Stomach (tissue), 9 donors: Measurements from ENCODE around the gene TAC4. TPM values are rescaled to one million over a fixed set of nuclear protein-coding genes. Genes with fewer than 3 reads are reported as not detected.
A peak's percentile ranks its signal among the peaks of the same experiment; 100 is the strongest.

ENCODE experiments used
- DNase-seq, 2 donors: peaks; one replicate each; pipeline versions ENCODE4 v3.0.0 to v3.0.0-alpha.2; 2013 to 2019
- H3K27ac ChIP-seq, 5 donors: fragments of 200-600 bp in 4 of 5; sonication (generic) in 4 of 5; one replicate each; pipeline ENCODE4 v1.5.1; 2013 to 2019; ENCODE audit warnings: mild to moderate bottlenecking in 1 of 5, moderate library complexity in 1 of 5
- H3K27me3 ChIP-seq, 3 donors: fragments of 200-600 bp; sonication (generic); one replicate each; pipeline ENCODE4 v1.5.1; 2017 to 2019; ENCODE audit warnings: mixed run types in 1 of 3
- H3K36me3 ChIP-seq, 4 donors: fragments of 200-600 bp; sonication (generic); 1 replicate in 3 of 4; 2 replicates in 1 of 4; pipeline ENCODE4 v1.5.1; 2016 to 2019
- H3K4me1 ChIP-seq, 4 donors: fragments of 200-600 bp; sonication (generic); one replicate each; pipeline ENCODE4 v1.5.1; 2016 to 2019
- H3K4me3 ChIP-seq, 4 donors: fragments of 200-600 bp; sonication (generic) in 3 of 4; one replicate each; pipeline ENCODE4 v1.5.1; 2016 to 2019; ENCODE audit warnings: mild to moderate bottlenecking in 1 of 4
- H3K9me3 ChIP-seq, 4 donors: fragments of 200-600 bp; sonication (generic); one replicate each; pipeline ENCODE4 v1.5.1; 2016 to 2019
- EP300 ChIP-seq: sonication (generic); formaldehyde crosslinking; IDR thresholded peaks from one replicate; pipeline ENCODE4 v1.6.1; 2017; ENCODE audit warnings: antibody characterized with exemption
- POLR2A ChIP-seq, 4 donors: fragments of 450-650 bp; IDR thresholded peaks; one replicate each; pipeline ENCODE4 v1.6.1; 2016; ENCODE audit warnings: antibody characterized with exemption in 4 of 4, control low read depth in 2 of 4, mild to moderate bottlenecking in 1 of 4, moderate library complexity in 1 of 4
- POLR2AphosphoS5 ChIP-seq, 3 donors: sonication (generic); formaldehyde crosslinking; IDR thresholded peaks; one replicate each; pipeline ENCODE4 v1.6.1; 2016; ENCODE audit warnings: antibody characterized with exemption in 3 of 3
- WGBS, 5 donors: extraction: QIAGEN DNeasy Blood & Tissue Kit in 3 of 5; methylation state at CpG; one replicate each; pipeline versions ENCODE4 v1.1.5 to v1.1.7; 2013 to 2018; 5-methylcytosine and 5-hydroxymethylcytosine counted together
- intact Hi-C: fragments of 100-400 bp; cut with DNase I; formaldehyde crosslinking; loops from one replicate; pipeline ENCODE4 v1.15.1; 2023; ENCODE audit warnings: low total_unique reads
- polyA plus RNA-seq, 3 donors: library from polyadenylated mRNA; stranded (reverse); fragments of 200-250 nt; gene quantifications; one replicate each; pipeline ENCODE4 v1.2.3, GENCODE V29; 2013
- total RNA-seq, 5 donors: library from RNA; depleted of rRNA; stranded (reverse); fragments of >200 nt; gene quantifications; one replicate each; pipeline versions ENCODE4 v1.1.0 to v1.2.3, GENCODE V29; 2014 to 2016
- TF ChIP-seq, protein P1 (sequence below), 7 experiments: fragments of 450-650 bp in 4 of 7; fragments of 200-600 bp in 3 of 7; sonication (generic) in 3 of 7; IDR thresholded peaks; one replicate each; pipeline ENCODE4 v1.5.1; 2016 to 2019; ENCODE audit warnings: antibody characterized with exemption in 7 of 7, control low read depth in 2 of 7, mild to moderate bottlenecking in 1 of 7
- donor health status: healthy with polysubstance abuse.
- donor health status: Bipolar disorder and iron deficiency.
- donor health status: healthy.

The TAC4 gene
- total and polyA plus RNA-seq, 8 donors: not detected

DNA sequence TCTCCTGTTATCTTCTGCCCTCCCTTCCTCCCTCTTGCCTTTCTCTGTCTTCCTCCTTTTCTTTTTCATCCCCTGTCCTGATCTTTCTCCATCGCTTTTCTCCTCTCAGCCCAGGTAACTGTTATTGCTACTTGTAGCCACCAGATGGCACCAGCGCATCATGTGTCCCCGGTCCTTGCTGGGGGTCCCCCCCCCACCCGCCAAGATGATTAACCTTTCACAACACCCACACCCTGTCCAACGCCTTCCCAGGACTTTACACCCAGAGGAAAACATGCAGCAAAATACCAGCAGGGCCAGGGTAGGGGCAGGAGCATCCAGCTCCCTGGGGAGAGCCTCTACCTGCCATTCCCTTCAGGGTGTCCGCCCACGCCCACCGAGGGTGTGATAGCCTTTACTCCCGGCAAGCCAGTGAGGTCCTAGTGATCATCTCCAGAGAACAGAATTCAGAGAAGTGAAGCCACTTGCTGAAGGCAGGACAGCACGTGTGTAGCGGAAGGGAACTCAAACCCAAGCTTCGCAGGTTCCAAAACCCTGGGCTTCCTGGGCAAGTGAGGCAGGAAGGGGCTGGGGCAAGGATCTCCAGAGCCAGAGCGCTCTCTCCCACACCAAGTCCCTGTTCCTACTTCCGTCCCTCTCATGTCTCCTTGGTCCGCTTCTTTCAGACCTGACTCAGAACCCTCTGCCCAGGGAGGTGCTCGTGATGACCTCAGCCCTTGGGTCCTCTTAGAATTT lies 13.4 kb upstream of the TAC4 start:
- intact Hi-C loops: loop anchor here (5.0 kb wide), 1 partner anchor 136 kb away; the partner anchor contains the start of gene DLX3
- Histone ChIP-seq H3K36me3 (no peaks in the 10 kb centered on the region), H3K27me3 (peaks cover 0 to 28% (median 4%) of the 10 kb centered on the region in 3 donors), H3K4me3 (no peak overlapping the region), H3K9me3 (no peaks in the 10 kb centered on the region), H3K27ac (no peak overlapping the region), H3K4me1 (peaks cover 0 to 14% (median 4%) of the 10 kb centered on the region in 4 donors)
- WGBS, 5 donors: 37 to 47% (median 39%) methylated on average over 16 of the region's 16 CpGs
- TF ChIP-seq, protein P1, sequence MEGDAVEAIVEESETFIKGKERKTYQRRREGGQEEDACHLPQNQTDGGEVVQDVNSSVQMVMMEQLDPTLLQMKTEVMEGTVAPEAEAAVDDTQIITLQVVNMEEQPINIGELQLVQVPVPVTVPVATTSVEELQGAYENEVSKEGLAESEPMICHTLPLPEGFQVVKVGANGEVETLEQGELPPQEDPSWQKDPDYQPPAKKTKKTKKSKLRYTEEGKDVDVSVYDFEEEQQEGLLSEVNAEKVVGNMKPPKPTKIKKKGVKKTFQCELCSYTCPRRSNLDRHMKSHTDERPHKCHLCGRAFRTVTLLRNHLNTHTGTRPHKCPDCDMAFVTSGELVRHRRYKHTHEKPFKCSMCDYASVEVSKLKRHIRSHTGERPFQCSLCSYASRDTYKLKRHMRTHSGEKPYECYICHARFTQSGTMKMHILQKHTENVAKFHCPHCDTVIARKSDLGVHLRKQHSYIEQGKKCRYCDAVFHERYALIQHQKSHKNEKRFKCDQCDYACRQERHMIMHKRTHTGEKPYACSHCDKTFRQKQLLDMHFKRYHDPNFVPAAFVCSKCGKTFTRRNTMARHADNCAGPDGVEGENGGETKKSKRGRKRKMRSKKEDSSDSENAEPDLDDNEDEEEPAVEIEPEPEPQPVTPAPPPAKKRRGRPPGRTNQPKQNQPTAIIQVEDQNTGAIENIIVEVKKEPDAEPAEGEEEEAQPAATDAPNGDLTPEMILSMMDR (IDR thresholded peaks at IDR 0.05): peak in 5 of 7 experiments; percentile 77 to 88 (median 81)
- no peak for TF ChIP-seq EP300
- peak in 1 of 2 donors; percentile 83 for DNase-seq

DNA sequence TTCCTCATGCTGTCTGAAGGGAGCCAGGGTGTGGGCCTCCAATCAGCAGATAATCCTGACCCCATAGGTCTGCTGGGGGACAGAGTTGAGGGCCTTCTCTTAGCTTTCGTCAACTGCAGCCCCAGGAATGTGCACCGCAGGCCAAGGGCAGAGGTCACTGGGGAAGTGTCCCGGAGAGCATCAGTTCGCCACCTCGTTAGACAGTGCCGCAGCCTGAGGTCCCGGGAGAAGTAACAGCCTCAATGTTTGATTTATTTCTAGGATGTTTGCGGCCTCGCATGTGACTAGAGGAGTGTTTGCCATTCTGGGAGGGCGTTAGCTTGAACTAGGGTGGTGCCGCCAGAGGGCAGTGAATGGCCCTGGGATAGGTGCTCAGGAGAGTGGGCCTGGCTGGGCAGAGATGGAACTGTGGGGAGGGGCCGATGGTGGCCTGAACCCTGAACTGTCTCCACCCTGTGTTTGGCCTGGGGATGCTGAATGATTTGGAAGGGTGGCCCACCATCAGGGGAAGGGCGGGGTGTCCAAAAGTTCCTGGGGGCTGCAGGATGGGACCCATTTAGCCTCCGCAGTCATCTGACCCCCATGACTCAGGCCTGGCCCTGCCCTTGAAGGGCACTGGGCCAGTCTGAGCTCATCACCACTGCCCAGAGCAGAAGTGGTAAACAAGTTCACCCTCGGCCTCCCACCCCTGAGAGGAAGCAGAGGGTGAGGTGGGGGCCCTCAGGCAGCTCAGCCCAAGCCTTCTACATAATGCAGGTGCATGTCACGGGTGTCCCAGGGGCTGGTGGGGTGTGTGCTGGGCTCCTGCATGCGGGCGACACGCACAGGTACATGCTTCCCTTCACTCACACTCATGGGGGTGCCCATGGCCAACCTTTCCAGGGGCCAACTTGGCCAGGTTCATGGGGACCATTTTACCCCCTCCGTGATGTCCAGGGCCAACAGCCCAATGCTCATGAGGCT lies 12.4 kb upstream of the TAC4 start:
- peak; percentile 36 to 52 for DNase-seq
- H3K4me1 ChIP-seq: peaks cover 0 to 14% (median 4%) of the 10 kb centered on the region in 4 donors
- H3K9me3 ChIP-seq: no peaks in the 10 kb centered on the region
- intact Hi-C loops: loop anchor here (5.0 to 10.0 kb wide), 3 partner anchors 137 to 285 kb away; partner anchors contain the start of genes DLX3 and NXPH3
- H3K27ac ChIP-seq: no peak overlapping the region
- H3K4me3 ChIP-seq: no peak overlapping the region
- H3K36me3 ChIP-seq: no peaks in the 10 kb centered on the region
- whole genome bisulfite sequencing, 5 donors: 44 to 65% (median 49%) methylated on average over 16 to 20 of the region's 20 CpGs
- TF ChIP-seq, protein P1 (IDR thresholded peaks at IDR 0.05): no peak
- no peak for TF ChIP-seq POLR2A (IDR thresholded peaks at IDR 0.05)
- no peak for TF ChIP-seq POLR2AphosphoS5 (IDR thresholded peaks at IDR 0.05)
- no peak for TF ChIP-seq EP300
- H3K27me3 ChIP-seq: peaks cover 0 to 28% (median 4%) of the 10 kb centered on the region in 3 donors

DNA sequence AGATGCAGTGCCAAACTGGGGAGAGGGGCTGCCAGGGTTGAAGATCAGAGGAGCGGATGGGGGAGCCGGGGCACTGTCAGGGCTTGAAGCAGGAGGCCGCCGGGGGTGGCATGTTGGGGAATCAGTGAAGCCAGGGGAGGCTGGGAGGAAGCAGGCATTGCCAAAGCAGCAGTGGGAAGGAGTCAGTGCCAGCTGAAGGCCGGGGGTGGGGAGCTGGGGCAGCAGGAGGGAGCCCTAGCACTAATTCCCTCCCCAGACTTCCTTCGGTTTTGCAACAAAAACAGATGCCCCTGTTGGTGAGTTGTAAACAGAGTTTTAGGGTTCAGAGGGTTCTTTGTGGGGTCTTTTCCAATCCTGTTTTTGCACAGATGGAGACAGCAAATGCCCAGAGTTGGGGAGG lies 10.9 kb upstream of the TAC4 start:
- intact Hi-C loops: loop anchor here (10.0 kb wide), 2 partner anchors 144 to 284 kb away; partner anchors contain the start of gene NXPH3
- peaks cover 0 to 14% (median 4%) of the 10 kb centered on the region in 4 donors for H3K4me1 ChIP-seq
- TF ChIP-seq POLR2AphosphoS5 (IDR thresholded peaks at IDR 0.05) (no peak), EP300 (no peak), POLR2A (IDR thresholded peaks at IDR 0.05) (no peak)
- TF ChIP-seq, protein P1 (IDR thresholded peaks at IDR 0.05): no peak
- no peak for DNase-seq
- H3K27me3 ChIP-seq: peaks cover 0 to 28% (median 4%) of the 10 kb centered on the region in 3 donors
- no peaks in the 10 kb centered on the region for H3K9me3 ChIP-seq
- H3K4me3 ChIP-seq: no peak overlapping the region
- no peaks in the 10 kb centered on the region for H3K36me3 ChIP-seq
- WGBS, 5 donors: 49 to 72% (median 69%) methylated on average over 6 of the region's 6 CpGs
- no peak overlapping the region for H3K27ac ChIP-seq

DNA sequence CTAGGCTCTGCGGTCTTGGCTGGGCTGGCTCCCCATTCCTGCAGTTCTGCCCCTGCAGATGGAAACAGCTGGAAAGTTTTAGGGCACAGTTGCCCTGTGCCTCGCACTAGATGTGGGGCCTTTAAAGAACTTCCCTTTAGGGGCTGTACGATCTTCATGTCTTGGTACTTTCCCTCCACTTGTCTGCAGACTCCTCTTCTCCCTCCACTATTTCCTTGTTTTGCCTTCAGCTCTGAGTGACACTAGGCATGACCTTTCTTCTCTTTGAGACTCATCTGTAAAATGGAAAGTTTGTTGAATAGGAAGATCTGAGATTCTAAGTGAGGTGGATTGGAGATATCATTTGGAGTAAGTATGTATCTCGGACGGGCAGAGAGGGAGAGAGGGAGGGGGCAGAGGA lies 6.3 kb upstream of the TAC4 start:
- H3K27ac ChIP-seq: no peak overlapping the region
- WGBS, 5 donors: 79 to 90% (median 87%) methylated on average over 5 of the region's 5 CpGs

More for the DNA sequence above, 6.3 kb upstream of the TAC4 start:
- no peak overlapping the region for H3K4me3 ChIP-seq
- H3K9me3 ChIP-seq: no peaks in the 10 kb centered on the region
- intact Hi-C loops: loop anchor here (10.0 kb wide), 2 partner anchors 139 to 279 kb away; partner anchors contain the start of gene NXPH3
- TF ChIP-seq EP300 (no peak), POLR2A (IDR thresholded peaks at IDR 0.05) (no peak), POLR2AphosphoS5 (IDR thresholded peaks at IDR 0.05) (no peak)
- TF ChIP-seq, protein P1 (IDR thresholded peaks at IDR 0.05): no peak
- H3K4me1 ChIP-seq: peaks cover 0 to 19% (median 15%) of the 10 kb centered on the region in 4 donors
- H3K27me3 ChIP-seq: peaks cover 0 to 7% (median 3%) of the 10 kb centered on the region in 3 donors
- H3K36me3 ChIP-seq: no peaks in the 10 kb centered on the region
- DNase-seq: no peak
